Heart right ventricle (tissue), 16 donors: ENCODE results near the gene ZNF662. TPM values are rescaled to one million over a fixed set of nuclear protein-coding genes. Genes with fewer than 3 reads are reported as not detected.
"Not testable (repeated sequence)": the region's sequence is repeated elsewhere in the genome, so short reads cannot be mapped to it uniquely, and the experiment has no call there.

Source experiments
- ATAC-seq, 8 donors: fragments of 200-7000 bp; cut with Tn5 transposase; one replicate each; pipeline ENCODE4 v1.9.1; 2020; ENCODE audit warnings: mild to moderate bottlenecking in 8 of 8, moderate library complexity in 8 of 8, moderate number of reproducible peaks in 1 of 8
- DNase-seq, 2 donors: peaks; one replicate each; pipeline ENCODE4 v3.0.0-alpha.2; 2020
- H3K27ac ChIP-seq, 10 donors: fragments of 200-600 bp; sonication (generic) in 2 of 10; one replicate each; pipeline versions ENCODE4 v1.5.0 to v1.8.0; 2020 to 2022; ENCODE audit warnings: mild to moderate bottlenecking in 3 of 10
- H3K27me3 ChIP-seq, 7 donors: fragments of 200-600 bp; one replicate each; pipeline ENCODE4 v1.8.0; 2021 to 2022; ENCODE audit warnings: mild to moderate bottlenecking in 2 of 7
- H3K36me3 ChIP-seq, 9 donors: fragments of 200-600 bp; sonication (generic) in 1 of 9; one replicate each; pipeline versions ENCODE4 v1.5.0 to v1.8.0; 2020 to 2022; ENCODE audit warnings: mild to moderate bottlenecking in 2 of 9
- H3K4me1 ChIP-seq, 9 donors: fragments of 200-600 bp; sonication (generic) in 1 of 9; one replicate each; pipeline versions ENCODE4 v1.5.0 to v1.8.0; 2020 to 2022; ENCODE audit warnings: mild to moderate bottlenecking in 4 of 9
- H3K4me3 ChIP-seq, 10 donors: fragments of 200-600 bp; sonication (generic) in 2 of 10; one replicate each; pipeline versions ENCODE4 v1.5.0 to v1.8.0; 2020 to 2022; ENCODE audit warnings: mild to moderate bottlenecking in 7 of 10, moderate library complexity in 2 of 10
- H3K9me3 ChIP-seq, 11 donors: fragments of 200-600 bp in 10 of 11; sonication (generic) in 2 of 11; one replicate each; pipeline versions ENCODE4 v1.5.0 to v1.8.0; 2013 to 2022; ENCODE audit warnings: mild to moderate bottlenecking in 2 of 11, control low read depth in 1 of 11, moderate library complexity in 1 of 11
- CTCF ChIP-seq, 9 donors: fragments of 200-600 bp; sonication (generic) in 2 of 9; IDR thresholded peaks; one replicate each; pipeline versions ENCODE4 v1.5.0 to v1.8.0; 2021 to 2022; ENCODE audit warnings: antibody characterized with exemption in 9 of 9, mild to moderate bottlenecking in 5 of 9, moderate library complexity in 1 of 9
- WGBS, 2 donors: extraction: QIAGEN DNeasy Blood & Tissue Kit; methylation state at CpG; one replicate each; pipeline ENCODE4 v1.1.7; 2013; ENCODE audit warnings: inconsistent platforms in 1 of 2; 5-methylcytosine and 5-hydroxymethylcytosine counted together
- intact Hi-C, 10 donors: fragments of 100-400 bp; cut with DNase I; formaldehyde crosslinking; loops; one replicate each; pipeline versions ENCODE4 v1.11.1 to v1.14.2; 2022
- polyA plus RNA-seq, 2 donors: library from polyadenylated mRNA; stranded (reverse); fragments of 200-250 nt; gene quantifications; one replicate each; pipeline ENCODE4 v1.2.3, GENCODE V29; 2013
- total RNA-seq, 10 donors: library from RNA; stranded (reverse); fragmentation: NEBNext Ultra II Directional in 3 of 10; extraction: Animal tissue kit (Norgen Biotek cat#: 25700) in 3 of 10; gene quantifications; one replicate each; pipeline versions ENCODE4 v1.2.1 to v1.2.4, GENCODE V29; 2021 to 2023
- donor health status: Arrhythmogenic right ventricular cardiomyopathy.
- donor health status: ischemic (EF 13 %, LVEDD 7.1; RV severe dilation, severe dysfunction).
- donor health status: healthy with polysubstance abuse.
- donor health status: DM: no; HTN: yes; CAD: no.
- donor health status: DM: no; HTN: no; CAD: no.
- donor health status: ischemic (EF 25% LVEDD 6.9; RV normal size, moderate dysfunction).
- donor health status: ischemic (EF 25% LVEDD 5.7; RV mildly dilated, moderate dysfunction).
- donor health status: healthy.
- donor health status: DM: yes; HTN: yes; CAD: no.
- donor health status: Ischemic cardiomyopathy.
- donor health status: ischemic (EF 35%, LVEDD 5.7; RV mildly dilated, moderate dysfunction).
- donor health status: nonischemic (EF 11% LVEDD 7.7; RV severe dilation, severe dysfunction).
- donor health status: DM: yes; HTN: yes; CAD: no.
- donor health status: PGD.
- donor health status: ischemic (EF 29% LVEDD 5.4; RV normal size, mild dysfunction).
- donor health status: nonischemic (EF 23%, LVEDD 6.1; RV moderate dilation, normal function).

The ZNF662 gene
- total and polyA plus RNA-seq, 12 donors: 0.91 to 6.9 (median 5.2) TPM

DNA sequence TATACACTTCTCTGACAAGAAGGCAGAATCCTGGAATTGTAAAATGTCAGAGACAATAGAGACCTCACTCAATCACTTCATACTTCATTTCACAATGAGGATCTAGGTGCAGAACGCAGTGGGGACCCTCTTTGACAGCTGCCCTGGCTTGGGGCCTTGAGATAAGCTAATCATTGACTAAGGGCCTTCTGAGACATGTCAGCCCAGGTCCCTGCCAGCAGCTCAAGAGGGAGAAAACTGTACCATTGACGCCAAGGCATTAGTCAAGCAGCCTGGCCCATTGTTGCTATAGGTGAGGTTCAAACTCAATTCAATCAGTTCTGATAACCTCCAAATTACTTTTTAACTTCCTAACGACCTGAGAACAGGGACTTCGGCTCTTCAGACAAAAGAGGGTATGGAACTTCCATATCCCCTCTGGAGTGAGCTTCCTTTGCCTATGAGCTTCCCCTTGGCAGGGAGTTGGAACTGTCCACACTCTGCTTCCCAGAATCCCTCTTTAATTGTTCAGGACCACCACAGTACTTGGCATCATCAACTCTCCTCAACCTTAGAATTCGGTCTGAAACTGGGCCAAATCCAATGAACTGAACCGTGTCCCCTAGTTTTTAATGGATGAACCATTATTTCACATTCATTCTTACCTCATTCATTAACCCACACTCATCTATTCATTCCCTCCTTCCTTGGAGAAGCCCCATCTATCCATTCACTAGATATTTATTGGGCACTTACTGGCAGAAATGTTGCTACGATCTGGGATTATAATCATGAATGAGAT lies 28.8 kb upstream of the ZNF662 start:
- no peak for TF ChIP-seq CTCF (IDR thresholded peaks at IDR 0.05)
- H3K27me3 ChIP-seq: peaks cover 0 to 5% (median 0%) of the 10 kb centered on the region in 7 donors
- no peak overlapping the region for H3K4me3 ChIP-seq
- intact Hi-C loops: loop anchor here in 2 of 10 donors (5.0 kb wide), 2 partner anchors 40 to 45 kb away; no protein-coding TSS in a partner anchor
- H3K36me3 ChIP-seq: no peaks in the 10 kb centered on the region
- no peak for DNase-seq
- 77 to 85% methylated on average over 7 of the region's 7 CpGs for WGBS, 2 donors
- H3K9me3 ChIP-seq: no peaks in the 10 kb centered on the region
- ATAC-seq: no peak
- peaks cover 0 to 18% (median 12%) of the 10 kb centered on the region in 9 donors for H3K4me1 ChIP-seq
- no peak overlapping the region for H3K27ac ChIP-seq

DNA sequence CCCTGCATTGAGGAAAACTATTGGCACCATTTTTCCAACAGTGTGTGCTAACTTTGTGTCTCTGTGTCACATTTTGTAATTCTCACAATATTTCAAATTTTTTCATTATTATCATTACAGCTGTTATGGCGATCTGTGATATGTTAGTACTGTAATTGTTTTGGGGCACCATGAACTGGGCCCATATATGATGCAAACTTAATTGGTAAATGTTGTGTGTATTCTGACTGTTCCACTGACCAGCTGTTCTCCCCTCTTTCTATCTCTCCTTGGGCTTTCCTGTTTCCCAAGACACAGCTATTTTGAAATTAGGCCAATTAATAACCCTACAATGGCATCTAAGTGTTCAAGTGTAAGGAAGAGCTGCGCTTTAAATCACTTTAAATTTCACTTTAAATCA lies 28.1 kb upstream of the ZNF662 start:
- Histone ChIP-seq H3K36me3 (no peaks in the 10 kb centered on the region), H3K4me3 (no peak overlapping the region), H3K9me3 (no peaks in the 10 kb centered on the region), H3K27ac (no peak overlapping the region), H3K4me1 (peaks cover 0 to 13% (median 8%) of the 10 kb centered on the region in 9 donors), H3K27me3 (peaks cover 0 to 5% (median 0%) of the 10 kb centered on the region in 7 donors)
- ATAC-seq: no peak
- DNase-seq: no peak
- no peak for TF ChIP-seq CTCF (IDR thresholded peaks at IDR 0.05)
- intact Hi-C loops: loop anchor here in 2 of 10 donors (5.0 kb wide), 2 partner anchors 41 to 46 kb away; no protein-coding TSS in a partner anchor
- 80 to 89% methylated on average over 2 of the region's 2 CpGs for WGBS, 2 donors

- no peak for TF ChIP-seq CTCF (IDR thresholded peaks at IDR 0.05)
- H3K4me3 ChIP-seq: peak overlapping the region; percentile 39 to 82 (median 70)
- 76 to 84% methylated on average over 9 of the region's 9 CpGs for WGBS, 2 donors
- H3K27me3 ChIP-seq: peaks cover 0 to 7% (median 0%) of the 10 kb centered on the region in 7 donors
- peak overlapping the region in 4 of 10 donors; percentile 25 to 71 (median 68) for H3K27ac ChIP-seq
- ATAC-seq: peak in 2 of 8 donors; percentile 2 to 26
- no peaks in the 10 kb centered on the region for H3K9me3 ChIP-seq
- H3K36me3 ChIP-seq: no peaks in the 10 kb centered on the region
- intact Hi-C loops: loop anchor here in 9 of 10 donors (2.0 to 5.0 kb wide), 5 partner anchors 48 to 103 kb away; no protein-coding TSS in a partner anchor
- DNase-seq: no peak
- peaks cover 0 to 13% (median 8%) of the 10 kb centered on the region in 9 donors for H3K4me1 ChIP-seq
Observed at GRCh38 chr3:42880183-42880582, 25.8 kb upstream of the ZNF662 start.

GRCh38 chr3:42880601-42881451 lies 25.1 kb upstream of the ZNF662 start:
- peaks cover 0 to 13% (median 8%) of the 10 kb centered on the region in 9 donors for H3K4me1 ChIP-seq
- ATAC-seq (peak; percentile 96 to 99 (median 98)), DNase-seq (peak; percentile 82 to 86)
- intact Hi-C loops: loop anchor here (1.0 to 5.0 kb wide), 7 partner anchors 49 to 104 kb away; no protein-coding TSS in a partner anchor
- peak overlapping the region in 9 of 10 donors; percentile 24 to 80 (median 67) for H3K27ac ChIP-seq
- peak overlapping the region; percentile 39 to 82 (median 70) for H3K4me3 ChIP-seq
- H3K27me3 ChIP-seq: peaks cover 0 to 7% (median 0%) of the 10 kb centered on the region in 7 donors
- no peaks in the 10 kb centered on the region for H3K36me3 ChIP-seq
- WGBS, 2 donors: 2% methylated on average over 53 to 61 of the region's 61 CpGs
- no peaks in the 10 kb centered on the region for H3K9me3 ChIP-seq
- peak; percentile 84 to 98 (median 93) for TF ChIP-seq CTCF (IDR thresholded peaks at IDR 0.05)

GRCh38 chr3:42883251-42883930 lies 22.6 kb upstream of the ZNF662 start:
- not testable (repeated sequence) for H3K36me3 ChIP-seq, DNase-seq, H3K27me3 ChIP-seq, ATAC-seq, H3K9me3 ChIP-seq, H3K4me3 ChIP-seq, H3K27ac ChIP-seq
- 79 to 81% methylated on average over 6 of the region's 6 CpGs for WGBS, 2 donors
- H3K4me1 ChIP-seq: peaks cover 0 to 13% (median 8%) of the 10 kb centered on the region in 9 donors
- intact Hi-C loops: loop anchor here in 4 of 10 donors (5.0 kb wide), 3 partner anchors 51 to 106 kb away; no protein-coding TSS in a partner anchor
